IPS DF 4.7 (cell line): ENCODE measurements around the gene CCDC92.

ENCODE experiments used
- DNase-seq: peaks from one replicate; pipeline ENCODE4 v3.0.0-alpha.2; 2013; ENCODE audit warnings: low spot score; ENCODE audit errors: extremely low read depth

Gene CCDC92

GRCh38 chr12:123937707-123938591, 34.7 kb downstream of the CCDC92 start:
- no peak for DNase-seq

- no peak for DNase-seq
Measured at GRCh38 chr12:123936956-123937706, 35.5 kb downstream of the CCDC92 start.

GRCh38 chr12:123936471-123936870, 36.2 kb downstream of the CCDC92 start:
- DNase-seq, result no peak

- no peak for DNase-seq
Measured at GRCh38 chr12:123935956-123936355, 36.7 kb downstream of the CCDC92 start.

GRCh38 chr12:123934829-123935228, 37.8 kb downstream of the CCDC92 start:
- no peak for DNase-seq

GRCh38 chr12:123934016-123934620, 38.5 kb downstream of the CCDC92 start:
- no peak for DNase-seq

- no peak for DNase-seq
Measured at GRCh38 chr12:123933214-123933613, 39.4 kb downstream of the CCDC92 start.

- DNase-seq, result no peak
Measured at GRCh38 chr12:123931686-123932321, 40.8 kb downstream of the CCDC92 start.

GRCh38 chr12:123929946-123930583, 42.6 kb downstream of the CCDC92 start:
- DNase-seq, result no peak

GRCh38 chr12:123928897-123929296, 43.7 kb downstream of the CCDC92 start:
- no peak for DNase-seq

GRCh38 chr12:123928274-123928865, 44.3 kb downstream of the CCDC92 start:
- DNase-seq, result no peak

- no peak for DNase-seq
Measured at GRCh38 chr12:123924539-123924938, 48.1 kb downstream of the CCDC92 start.

- no peak for DNase-seq
Measured at GRCh38 chr12:123923927-123924326, 48.7 kb downstream of the CCDC92 start.

- DNase-seq, result no peak
Measured at GRCh38 chr12:123923038-123923437, 49.6 kb downstream of the CCDC92 start.

GRCh38 chr12:123919980-123920360, 52.7 kb downstream of the CCDC92 start:
- DNase-seq, result no peak

- DNase-seq, result no peak
Measured at GRCh38 chr12:123917337-123917850, 55.2 kb downstream of the CCDC92 start.

- no peak for DNase-seq
Measured at GRCh38 chr12:123916729-123917128, 55.9 kb downstream of the CCDC92 start.

GRCh38 chr12:123914726-123915333, 57.8 kb downstream of the CCDC92 start:
- DNase-seq, result no peak

- DNase-seq, result no peak
Measured at GRCh38 chr12:123912415-123913380, 59.9 kb downstream of the CCDC92 start.
